Endothelial cell of umbilical vein (primary cell): ENCODE data around the gene FBLN2. TPM values are rescaled to one million over a fixed set of nuclear protein-coding genes. Genes with fewer than 3 reads are reported as not detected.

Experiments used
- BruUV-seq: library from RNA; stranded (reverse); fragments of 400-500 nt; replicated peaks from 2 replicates; lab custom pipeline; 2021; lab: Mats Ljungman, UMichigan
- CTCF ChIA-PET: fragments of 300-600, 350-600 bp; sonication (Branson Sonifier 250); formaldehyde crosslinking; loops from one replicate; lab custom pipeline; 2021; ENCODE audit warnings: antibody characterized with exemption, inconsistent platforms; lab: Charles Lee
- POLR2A ChIA-PET: fragments of 300-600, 350-600 bp; sonication (Branson Sonifier 250); formaldehyde crosslinking; loops from one replicate; lab custom pipeline; 2021; ENCODE audit warnings: antibody characterized with exemption, inconsistent platforms; lab: Charles Lee
- DNase-seq: peaks from one replicate; pipeline ENCODE4 v3.0.0-alpha.2; 2011; ENCODE audit warnings: low read depth, low spot score
- FAIRE-seq: peaks from 2 replicates; lab custom pipeline; 2011; peaks lifted over from hg19 to GRCh38; lab: Jason Lieb, UNC
- H2AFZ ChIP-seq: 2 replicates; pipeline ENCODE4 v1.6.0; 2012; ENCODE audit warnings: low read depth, low read length, control low read depth, inconsistent platforms
- H3K27ac ChIP-seq: 2 replicates; pipeline ENCODE4 v1.5.1; 2011; ENCODE audit warnings: low read depth, mild to moderate bottlenecking, control low read depth, low read length, moderate library complexity; ENCODE audit not compliant: insufficient read depth
- H3K27me3 ChIP-seq, 2 experiments: 2 replicates each; pipeline versions ENCODE4 v1.6.0 to v1.6.1; 2011; ENCODE audit warnings: low read length in 2 of 2, mixed read lengths in 1 of 2; ENCODE audit not compliant: control insufficient read depth in 2 of 2, insufficient read depth in 2 of 2
- H3K36me3 ChIP-seq, 2 experiments: 2 replicates in 1 of 2; 3 replicates in 1 of 2; pipeline ENCODE4 v1.5.1; 2011; ENCODE audit warnings: low read length in 2 of 2, mild to moderate bottlenecking in 1 of 2, moderate library complexity in 1 of 2; ENCODE audit not compliant: control insufficient read depth in 2 of 2, insufficient read depth in 2 of 2; ENCODE audit errors: extremely low read depth in 1 of 2
- H3K4me1 ChIP-seq: 3 replicates; pipeline ENCODE4 v1.5.1; 2011; ENCODE audit warnings: mild to moderate bottlenecking, low read length; ENCODE audit not compliant: control insufficient read depth, insufficient read depth; ENCODE audit errors: extremely low read depth
- H3K4me2 ChIP-seq: 2 replicates; pipeline ENCODE4 v1.6.1; 2011; ENCODE audit warnings: low read length, control low read depth, mixed read lengths; ENCODE audit not compliant: insufficient read depth
- H3K4me3 ChIP-seq, 3 experiments: fragments of 200-600 bp in 1 of 3; sonication (generic), shearing (Covaris generic) in 1 of 3; replicated peaks in 1 of 3; 2 replicates each; pipeline ENCODE4 v1.5.1; 2011 to 2016; ENCODE audit warnings: control low read depth in 3 of 3, low read length in 3 of 3, mild to moderate bottlenecking in 2 of 3, inconsistent platforms in 1 of 3, low read depth in 1 of 3, moderate library complexity in 1 of 3; ENCODE audit not compliant: insufficient read depth in 1 of 3
- H3K79me2 ChIP-seq: 2 replicates; pipeline ENCODE4 v1.6.0; 2012; ENCODE audit warnings: low read length, inconsistent platforms; ENCODE audit not compliant: control insufficient read depth, insufficient read depth
- H3K9ac ChIP-seq: replicated peaks from 2 replicates; pipeline ENCODE3; 2011; ENCODE audit warnings: low read length, control low read depth; ENCODE audit not compliant: insufficient read depth; ENCODE audit errors: extremely low read depth
- H3K9me1 ChIP-seq: replicated peaks from 3 replicates; pipeline ENCODE4 v1.6.0; 2011; ENCODE audit warnings: mild to moderate bottlenecking, low read length; ENCODE audit not compliant: control insufficient read depth, insufficient read depth; ENCODE audit errors: extremely low read depth
- H3K9me3 ChIP-seq: replicated peaks from 2 replicates; pipeline ENCODE4 v1.5.1; 2012; ENCODE audit warnings: low read length, inconsistent platforms; ENCODE audit not compliant: control insufficient read depth, insufficient read depth
- H4K20me1 ChIP-seq: replicated peaks from 2 replicates; pipeline ENCODE3; 2011; ENCODE audit warnings: mild to moderate bottlenecking, low read length; ENCODE audit not compliant: control insufficient read depth, insufficient read depth; ENCODE audit errors: extremely low read depth
- CTCF ChIP-seq, 2 donors: IDR thresholded peaks; 1 replicate in 1 of 2; 2 replicates in 1 of 2; pipeline ENCODE4 v1.5.1; 2011; ENCODE audit warnings: low read length in 2 of 2, mild to moderate bottlenecking in 2 of 2, moderate library complexity in 2 of 2, control low read depth in 1 of 2, inconsistent platforms in 1 of 2, low read depth in 1 of 2; ENCODE audit not compliant: insufficient read depth in 1 of 2; ENCODE audit errors: extremely low read depth in 1 of 2
- EZH2 ChIP-seq: IDR thresholded peaks from 2 replicates; pipeline ENCODE4 v1.6.1; 2012; ENCODE audit warnings: borderline replicate concordance, low read depth, mild to moderate bottlenecking, moderate library complexity, low read length, inconsistent platforms; ENCODE audit not compliant: severe bottlenecking
- FOS ChIP-seq: IDR thresholded peaks from 2 replicates; pipeline ENCODE4 v1.6.1; 2011; ENCODE audit warnings: mild to moderate bottlenecking, low read length, moderate library complexity, borderline replicate concordance; ENCODE audit not compliant: insufficient read depth
- GATA2 ChIP-seq: IDR thresholded peaks from 2 replicates; pipeline ENCODE4 v1.7.0; 2011; ENCODE audit warnings: low read depth, mild to moderate bottlenecking, moderate library complexity, mixed read lengths, low read length; ENCODE audit not compliant: insufficient read length, insufficient read depth
- JUN ChIP-seq: IDR thresholded peaks from 2 replicates; pipeline ENCODE4 v1.6.1; 2011; ENCODE audit warnings: borderline replicate concordance, low read depth; ENCODE audit not compliant: insufficient read length, insufficient read depth
- MAX ChIP-seq: IDR thresholded peaks from 2 replicates; pipeline ENCODE4 v1.6.1; 2011; ENCODE audit not compliant: insufficient read depth, insufficient read length
- MYC ChIP-seq: IDR thresholded peaks from one replicate; pipeline ENCODE4 v1.6.1; 2011; ENCODE audit warnings: mild to moderate bottlenecking, low read depth, low read length
- POLR2A ChIP-seq: IDR thresholded peaks from 2 replicates; pipeline ENCODE4 v1.6.1; 2012; ENCODE audit warnings: low read depth, mild to moderate bottlenecking, control low read depth, low read length
- POLR2AphosphoS5 ChIP-seq: IDR thresholded peaks from 2 replicates; pipeline ENCODE4 v1.6.1; 2012; ENCODE audit warnings: low read depth, mild to moderate bottlenecking, control low read depth, low read length, moderate library complexity; ENCODE audit not compliant: insufficient read depth
- dilution Hi-C: fragments of 300-500 bp; cut with MboI; formaldehyde crosslinking; loops from one replicate; pipeline ENCODE4 v1.15.0; 2019; ENCODE audit warnings: low sequenced_read_pairs; ENCODE audit not compliant: extremely low pct_ligation_motif_present
- intact Hi-C: fragments of 100-400 bp; cut with micrococcal nuclease; formaldehyde crosslinking; loops from one replicate; pipeline ENCODE4 v1.10.0; 2022
- polyA plus RNA-seq, 4 experiments: library from polyadenylated mRNA; depleted of rRNA in 3 of 4; stranded (reverse) in 3 of 4; unstranded in 1 of 4; fragments of >200 nt; gene quantifications; 2 replicates each; pipeline versions ENCODE4 v1.2.1 to v1.2.3, GENCODE V29; 2011 to 2012; ENCODE audit warnings: missing spikeins in 1 of 4
- total RNA-seq: library from RNA; stranded (reverse); gene quantifications from 2 replicates; pipeline ENCODE4 v1.2.3, GENCODE V29; 2021

FBLN2 gene
- total and polyA plus RNA-seq, 2 donors (not counting 3 experiments of a cell fraction or from before 2014, with no cell fraction given): 1.4 to 1.9 TPM

GRCh38 chr3:13524979-13525669 lies 23.8 kb upstream of the FBLN2 start:
- ChIA-PET CTCF (interaction anchor here (0.9 to 2.8 kb wide), 2 partner anchors 9 to 29 kb away, joined by 4 to 8 read pairs; no protein-coding TSS in a partner anchor), POLR2A (no interaction called here)
- no peaks in the 10 kb centered on the region for H3K27me3 ChIP-seq
- H3K4me3 ChIP-seq: no peak overlapping the region
- no peak overlapping the region for H3K4me2 ChIP-seq
- no peaks in the 10 kb centered on the region for H4K20me1 ChIP-seq
- no peaks in the 10 kb centered on the region for H3K9me1 ChIP-seq
- H3K9ac ChIP-seq: no peak overlapping the region
- no peaks in the 10 kb centered on the region for H3K9me3 ChIP-seq
- no TSS peak for BruUV-seq
- no peak overlapping the region for H3K27ac ChIP-seq
- no peaks in the 10 kb centered on the region for H3K79me2 ChIP-seq
- no peaks in the 10 kb centered on the region for H3K4me1 ChIP-seq
- H2AFZ ChIP-seq: no peak overlapping the region
- no peak for FAIRE-seq
- intact Hi-C loops: no loop called here
- TF ChIP-seq CTCF (IDR thresholded peaks at IDR 0.05; ENCODE audit: extremely low read depth in 1 of 2, insufficient read depth in 1 of 2, low read depth in 1 of 2, low read length in 2 of 2) (no peak), FOS (no peak), POLR2A (no peak), GATA2 (no peak), EZH2 (no peak), POLR2AphosphoS5 (no peak), MAX (no peak), JUN (no peak), MYC (no peak)
- H3K36me3 ChIP-seq: no peaks in the 10 kb centered on the region
- no peak for DNase-seq
- dilution Hi-C loops: no loop called here
